ENCODE results near the gene DHRS2.

Gene DHRS2

GRCh38 chr14:23694085-23694948 lies 58.2 kb downstream of the DHRS2 start:
- no peak for DNase-seq (ENCODE audit: low read depth)

Measured in stimulated activated CD8-positive, alpha-beta memory T cell treated with anti-CD3 and anti-CD28 coated beads, Interleukin-15, amount 100 ng/mL, for 24 hours (primary cell).